HepG2 (cell line): ENCODE data around the gene ARID3C. TPM values are rescaled to one million over a fixed set of nuclear protein-coding genes. Genes with fewer than 3 reads are reported as not detected.

Experiments used
- BRCA1 ChIP-seq: sonication (generic); formaldehyde crosslinking; IDR thresholded peaks from 2 replicates; pipeline ENCODE4 v1.4.0; 2020; ENCODE audit warnings: missing genetic modification reagents
- EED ChIP-seq: sonication (generic); formaldehyde crosslinking; IDR thresholded peaks from 2 replicates; pipeline ENCODE4 v1.5.0; 2020; ENCODE audit warnings: mild to moderate bottlenecking, missing genetic modification reagents
- HMGA1 ChIP-seq: sonication (generic); formaldehyde crosslinking; conservative IDR thresholded peaks from 2 replicates; pipeline ENCODE4 v1.4.0; 2020; ENCODE audit warnings: missing genetic modification reagents
- JUN ChIP-seq: sonication (generic); formaldehyde crosslinking; IDR thresholded peaks from 2 replicates; pipeline ENCODE4 v1.4.0; 2020; ENCODE audit warnings: mild to moderate bottlenecking, missing genetic modification reagents
- NFKB2 ChIP-seq: sonication (generic); formaldehyde crosslinking; IDR thresholded peaks from 2 replicates; pipeline ENCODE4 v1.4.0; 2020; ENCODE audit warnings: missing genetic modification reagents, borderline replicate concordance
- RFX3 ChIP-seq: IDR thresholded peaks from 2 replicates; pipeline ENCODE4 v1.6.1; 2016; ENCODE audit warnings: missing biosample characterization, missing genetic modification reagents
- ZBTB14 ChIP-seq: sonication (generic); formaldehyde crosslinking; IDR thresholded peaks from 2 replicates; pipeline ENCODE4 v1.4.0; 2020; ENCODE audit warnings: missing genetic modification reagents
- ZBTB38 ChIP-seq: sonication (generic); formaldehyde crosslinking; IDR thresholded peaks from 2 replicates; pipeline ENCODE4 v1.5.1; 2020; ENCODE audit warnings: mild to moderate bottlenecking, missing genetic modification reagents
- ZNF230 ChIP-seq: sonication (generic); formaldehyde crosslinking; IDR thresholded peaks from 2 replicates; pipeline ENCODE4 v1.4.0; 2020; ENCODE audit warnings: mild to moderate bottlenecking, missing genetic modification reagents
- ZNF34 ChIP-seq: sonication (generic); formaldehyde crosslinking; IDR thresholded peaks from 2 replicates; pipeline ENCODE4 v1.4.0; 2020; ENCODE audit warnings: mild to moderate bottlenecking, missing genetic modification reagents, borderline replicate concordance
- ZNF747 ChIP-seq: sonication (generic); formaldehyde crosslinking; IDR thresholded peaks from 2 replicates; pipeline ENCODE4 v1.8.1; 2023; ENCODE audit warnings: missing genetic modification reagents, mild to moderate bottlenecking, borderline replicate concordance
- ZNF784 ChIP-seq: sonication (generic); formaldehyde crosslinking; IDR thresholded peaks from 2 replicates; pipeline ENCODE4 v1.5.1; 2020; ENCODE audit warnings: missing genetic modification reagents, mild to moderate bottlenecking, borderline replicate concordance
- polyA plus RNA-seq, 8 experiments: library from polyadenylated mRNA; depleted of rRNA in 3 of 8; stranded (reverse) in 7 of 8; unstranded in 1 of 8; fragments of >200 nt; fragmentation: Illumina TruSeq in 4 of 8; extraction: Trizol in 4 of 8; gene quantifications; 2 replicates each; pipeline versions ENCODE4 v1.2.1 to v1.2.3, GENCODE V29; 2011 to 2016; ENCODE audit warnings: low read depth in 4 of 8, missing spikeins in 1 of 8, mixed read lengths in 1 of 8; ENCODE audit not compliant: insufficient read depth in 1 of 8
- total RNA-seq, 5 experiments: library from RNA; depleted of rRNA; stranded (reverse); fragments of >200 nt; fragmentation: Illumina TruSeq; extraction: Trizol; gene quantifications; 2 replicates each; pipeline ENCODE4 v1.2.3, GENCODE V29; 2016; ENCODE audit warnings: low read depth in 1 of 5
- TF ChIP-seq, protein P1 (sequence below): sonication (generic); formaldehyde crosslinking; IDR thresholded peaks from 2 replicates; pipeline ENCODE4 v1.4.0; 2020; ENCODE audit warnings: missing genetic modification reagents
- TF ChIP-seq, protein P2 (sequence below): sonication (generic); formaldehyde crosslinking; IDR thresholded peaks from 2 replicates; pipeline ENCODE4 v1.5.1; 2020; ENCODE audit warnings: missing genetic modification reagents, mild to moderate bottlenecking, borderline replicate concordance
- TF ChIP-seq, protein P3 (sequence below): sonication (generic); formaldehyde crosslinking; IDR thresholded peaks from 2 replicates; pipeline ENCODE4 v1.4.0; 2020; ENCODE audit warnings: missing genetic modification reagents

ARID3C gene
- total and polyA plus RNA-seq, 2 of the 13 experiments (the other 11 are each of a cell fraction or from before 2014, with no cell fraction given), result not detected

- TF ChIP-seq, protein P1, sequence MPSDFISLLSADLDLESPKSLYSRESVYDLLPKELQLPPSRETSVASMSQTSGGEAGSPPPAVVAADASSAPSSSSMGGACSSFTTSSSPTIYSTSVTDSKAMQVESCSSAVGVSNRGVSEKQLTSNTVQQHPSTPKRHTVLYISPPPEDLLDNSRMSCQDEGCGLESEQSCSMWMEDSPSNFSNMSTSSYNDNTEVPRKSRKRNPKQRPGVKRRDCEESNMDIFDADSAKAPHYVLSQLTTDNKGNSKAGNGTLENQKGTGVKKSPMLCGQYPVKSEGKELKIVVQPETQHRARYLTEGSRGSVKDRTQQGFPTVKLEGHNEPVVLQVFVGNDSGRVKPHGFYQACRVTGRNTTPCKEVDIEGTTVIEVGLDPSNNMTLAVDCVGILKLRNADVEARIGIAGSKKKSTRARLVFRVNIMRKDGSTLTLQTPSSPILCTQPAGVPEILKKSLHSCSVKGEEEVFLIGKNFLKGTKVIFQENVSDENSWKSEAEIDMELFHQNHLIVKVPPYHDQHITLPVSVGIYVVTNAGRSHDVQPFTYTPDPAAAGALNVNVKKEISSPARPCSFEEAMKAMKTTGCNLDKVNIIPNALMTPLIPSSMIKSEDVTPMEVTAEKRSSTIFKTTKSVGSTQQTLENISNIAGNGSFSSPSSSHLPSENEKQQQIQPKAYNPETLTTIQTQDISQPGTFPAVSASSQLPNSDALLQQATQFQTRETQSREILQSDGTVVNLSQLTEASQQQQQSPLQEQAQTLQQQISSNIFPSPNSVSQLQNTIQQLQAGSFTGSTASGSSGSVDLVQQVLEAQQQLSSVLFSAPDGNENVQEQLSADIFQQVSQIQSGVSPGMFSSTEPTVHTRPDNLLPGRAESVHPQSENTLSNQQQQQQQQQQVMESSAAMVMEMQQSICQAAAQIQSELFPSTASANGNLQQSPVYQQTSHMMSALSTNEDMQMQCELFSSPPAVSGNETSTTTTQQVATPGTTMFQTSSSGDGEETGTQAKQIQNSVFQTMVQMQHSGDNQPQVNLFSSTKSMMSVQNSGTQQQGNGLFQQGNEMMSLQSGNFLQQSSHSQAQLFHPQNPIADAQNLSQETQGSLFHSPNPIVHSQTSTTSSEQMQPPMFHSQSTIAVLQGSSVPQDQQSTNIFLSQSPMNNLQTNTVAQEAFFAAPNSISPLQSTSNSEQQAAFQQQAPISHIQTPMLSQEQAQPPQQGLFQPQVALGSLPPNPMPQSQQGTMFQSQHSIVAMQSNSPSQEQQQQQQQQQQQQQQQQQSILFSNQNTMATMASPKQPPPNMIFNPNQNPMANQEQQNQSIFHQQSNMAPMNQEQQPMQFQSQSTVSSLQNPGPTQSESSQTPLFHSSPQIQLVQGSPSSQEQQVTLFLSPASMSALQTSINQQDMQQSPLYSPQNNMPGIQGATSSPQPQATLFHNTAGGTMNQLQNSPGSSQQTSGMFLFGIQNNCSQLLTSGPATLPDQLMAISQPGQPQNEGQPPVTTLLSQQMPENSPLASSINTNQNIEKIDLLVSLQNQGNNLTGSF, result no peak
- TF ChIP-seq ZNF784 (CRISPR knock-in tag), result peak; percentile 47; the same call in 1 of the 2 replicates
- TF ChIP-seq, protein P2, sequence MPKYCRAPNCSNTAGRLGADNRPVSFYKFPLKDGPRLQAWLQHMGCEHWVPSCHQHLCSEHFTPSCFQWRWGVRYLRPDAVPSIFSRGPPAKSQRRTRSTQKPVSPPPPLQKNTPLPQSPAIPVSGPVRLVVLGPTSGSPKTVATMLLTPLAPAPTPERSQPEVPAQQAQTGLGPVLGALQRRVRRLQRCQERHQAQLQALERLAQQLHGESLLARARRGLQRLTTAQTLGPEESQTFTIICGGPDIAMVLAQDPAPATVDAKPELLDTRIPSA (CRISPR knock-in tag), result no peak
- TF ChIP-seq JUN (CRISPR knock-in tag), result no peak
- TF ChIP-seq RFX3 (CRISPR knock-in tag), result no peak
- no peak for TF ChIP-seq HMGA1 (CRISPR knock-in tag)
- no peak for TF ChIP-seq ZNF747 (CRISPR knock-in tag)
- TF ChIP-seq, protein P3, sequence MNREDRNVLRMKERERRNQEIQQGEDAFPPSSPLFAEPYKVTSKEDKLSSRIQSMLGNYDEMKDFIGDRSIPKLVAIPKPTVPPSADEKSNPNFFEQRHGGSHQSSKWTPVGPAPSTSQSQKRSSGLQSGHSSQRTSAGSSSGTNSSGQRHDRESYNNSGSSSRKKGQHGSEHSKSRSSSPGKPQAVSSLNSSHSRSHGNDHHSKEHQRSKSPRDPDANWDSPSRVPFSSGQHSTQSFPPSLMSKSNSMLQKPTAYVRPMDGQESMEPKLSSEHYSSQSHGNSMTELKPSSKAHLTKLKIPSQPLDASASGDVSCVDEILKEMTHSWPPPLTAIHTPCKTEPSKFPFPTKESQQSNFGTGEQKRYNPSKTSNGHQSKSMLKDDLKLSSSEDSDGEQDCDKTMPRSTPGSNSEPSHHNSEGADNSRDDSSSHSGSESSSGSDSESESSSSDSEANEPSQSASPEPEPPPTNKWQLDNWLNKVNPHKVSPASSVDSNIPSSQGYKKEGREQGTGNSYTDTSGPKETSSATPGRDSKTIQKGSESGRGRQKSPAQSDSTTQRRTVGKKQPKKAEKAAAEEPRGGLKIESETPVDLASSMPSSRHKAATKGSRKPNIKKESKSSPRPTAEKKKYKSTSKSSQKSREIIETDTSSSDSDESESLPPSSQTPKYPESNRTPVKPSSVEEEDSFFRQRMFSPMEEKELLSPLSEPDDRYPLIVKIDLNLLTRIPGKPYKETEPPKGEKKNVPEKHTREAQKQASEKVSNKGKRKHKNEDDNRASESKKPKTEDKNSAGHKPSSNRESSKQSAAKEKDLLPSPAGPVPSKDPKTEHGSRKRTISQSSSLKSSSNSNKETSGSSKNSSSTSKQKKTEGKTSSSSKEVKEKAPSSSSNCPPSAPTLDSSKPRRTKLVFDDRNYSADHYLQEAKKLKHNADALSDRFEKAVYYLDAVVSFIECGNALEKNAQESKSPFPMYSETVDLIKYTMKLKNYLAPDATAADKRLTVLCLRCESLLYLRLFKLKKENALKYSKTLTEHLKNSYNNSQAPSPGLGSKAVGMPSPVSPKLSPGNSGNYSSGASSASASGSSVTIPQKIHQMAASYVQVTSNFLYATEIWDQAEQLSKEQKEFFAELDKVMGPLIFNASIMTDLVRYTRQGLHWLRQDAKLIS, result no peak
- no peak for TF ChIP-seq BRCA1
- no peak for TF ChIP-seq ZBTB38 (CRISPR knock-in tag)
- peak; percentile 74; the same call in 1 of the 2 replicates for TF ChIP-seq EED (CRISPR knock-in tag)
- TF ChIP-seq ZNF34 (CRISPR knock-in tag), result no peak
- no peak for TF ChIP-seq ZBTB14 (CRISPR knock-in tag)
- no peak; the same call in 1 of the 2 replicates for TF ChIP-seq NFKB2 (CRISPR knock-in tag)
- TF ChIP-seq ZNF230 (CRISPR knock-in tag), result no peak
These were observed 23.2 kb upstream of the ARID3C start, which contains the start of gene IL11RA (continued) for GRCh38 chr9:34651876-34652601.
